Kidney epithelial cell (primary cell): Measurements from ENCODE around the gene SPATA7. TPM values are rescaled to one million over a fixed set of nuclear protein-coding genes. Genes with fewer than 3 reads are reported as not detected.
"Not testable (repeated sequence)": the region's sequence is repeated elsewhere in the genome, so short reads cannot be mapped to it uniquely, and the experiment has no call there.

Experiments used
- DNase-seq: peaks from one replicate; pipeline ENCODE4 v3.0.0-alpha.2; 2010; ENCODE audit warnings: low read depth
- H3K27me3 ChIP-seq: 2 replicates; pipeline ENCODE4 v1.6.0; 2011; ENCODE audit warnings: low read length; ENCODE audit not compliant: control insufficient read depth, insufficient read depth
- H3K36me3 ChIP-seq: 2 replicates; pipeline ENCODE4 v1.5.1; 2011; ENCODE audit warnings: low read length; ENCODE audit not compliant: control insufficient read depth, insufficient read depth
- H3K4me3 ChIP-seq: 2 replicates; pipeline ENCODE4 v1.5.1; 2011; ENCODE audit warnings: low read depth, mild to moderate bottlenecking, control low read depth, low read length
- total RNA-seq: library from RNA; depleted of rRNA; stranded (reverse); fragments of >200 nt; gene quantifications from 2 replicates; pipeline ENCODE4 v1.2.3, GENCODE V29; 2015
- TF ChIP-seq, protein P1 (sequence below): IDR thresholded peaks from 2 replicates; pipeline ENCODE4 v1.5.1; 2011; ENCODE audit warnings: mild to moderate bottlenecking, moderate library complexity, low read length, control low read depth, inconsistent platforms; ENCODE audit not compliant: insufficient read depth, poor library complexity, severe bottlenecking

SPATA7 gene
- total RNA-seq, 1 donor from 2014 or later, result 10.8 TPM

DNA sequence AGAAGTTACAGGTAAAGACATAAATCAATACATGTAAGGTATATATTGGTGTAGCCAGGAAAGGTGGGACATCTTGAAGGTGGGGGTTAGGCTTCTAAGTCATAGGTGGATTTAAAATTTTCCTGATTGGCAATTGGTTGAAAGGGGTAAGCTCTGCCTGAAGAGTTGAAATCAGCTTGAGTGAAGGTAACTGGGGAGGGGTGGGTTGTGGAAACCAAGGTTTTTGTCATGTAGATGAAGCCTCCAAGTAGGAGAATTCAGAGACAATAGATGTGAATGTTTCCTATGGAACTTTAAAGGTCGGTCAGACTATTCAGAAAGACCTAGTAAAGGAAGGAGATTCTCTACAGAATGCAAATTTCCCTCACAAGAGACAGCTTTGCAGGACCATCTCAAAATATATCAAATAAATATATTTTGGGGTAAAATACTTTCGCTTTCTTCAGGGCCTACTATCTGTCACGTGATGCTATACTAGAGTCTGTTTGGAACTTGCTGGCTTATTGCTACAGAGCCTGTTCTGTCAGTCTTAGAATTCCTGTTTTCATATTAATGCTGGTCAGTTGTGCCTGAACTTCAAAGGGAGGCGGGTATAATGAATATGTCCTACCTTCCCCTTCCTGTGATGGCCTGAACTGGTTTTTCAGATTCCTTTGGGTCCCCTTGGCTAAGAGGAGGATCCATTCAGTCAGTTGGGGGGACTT, 20.6 kb upstream of the SPATA7 start:
- H3K36me3 ChIP-seq, result no peaks in the 10 kb centered on the region
- TF ChIP-seq, protein P1, sequence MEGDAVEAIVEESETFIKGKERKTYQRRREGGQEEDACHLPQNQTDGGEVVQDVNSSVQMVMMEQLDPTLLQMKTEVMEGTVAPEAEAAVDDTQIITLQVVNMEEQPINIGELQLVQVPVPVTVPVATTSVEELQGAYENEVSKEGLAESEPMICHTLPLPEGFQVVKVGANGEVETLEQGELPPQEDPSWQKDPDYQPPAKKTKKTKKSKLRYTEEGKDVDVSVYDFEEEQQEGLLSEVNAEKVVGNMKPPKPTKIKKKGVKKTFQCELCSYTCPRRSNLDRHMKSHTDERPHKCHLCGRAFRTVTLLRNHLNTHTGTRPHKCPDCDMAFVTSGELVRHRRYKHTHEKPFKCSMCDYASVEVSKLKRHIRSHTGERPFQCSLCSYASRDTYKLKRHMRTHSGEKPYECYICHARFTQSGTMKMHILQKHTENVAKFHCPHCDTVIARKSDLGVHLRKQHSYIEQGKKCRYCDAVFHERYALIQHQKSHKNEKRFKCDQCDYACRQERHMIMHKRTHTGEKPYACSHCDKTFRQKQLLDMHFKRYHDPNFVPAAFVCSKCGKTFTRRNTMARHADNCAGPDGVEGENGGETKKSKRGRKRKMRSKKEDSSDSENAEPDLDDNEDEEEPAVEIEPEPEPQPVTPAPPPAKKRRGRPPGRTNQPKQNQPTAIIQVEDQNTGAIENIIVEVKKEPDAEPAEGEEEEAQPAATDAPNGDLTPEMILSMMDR, result no peak
- DNase-seq, result no peak
- H3K27me3 ChIP-seq, result no peaks in the 10 kb centered on the region
- H3K4me3 ChIP-seq, result no peak overlapping the region

DNA sequence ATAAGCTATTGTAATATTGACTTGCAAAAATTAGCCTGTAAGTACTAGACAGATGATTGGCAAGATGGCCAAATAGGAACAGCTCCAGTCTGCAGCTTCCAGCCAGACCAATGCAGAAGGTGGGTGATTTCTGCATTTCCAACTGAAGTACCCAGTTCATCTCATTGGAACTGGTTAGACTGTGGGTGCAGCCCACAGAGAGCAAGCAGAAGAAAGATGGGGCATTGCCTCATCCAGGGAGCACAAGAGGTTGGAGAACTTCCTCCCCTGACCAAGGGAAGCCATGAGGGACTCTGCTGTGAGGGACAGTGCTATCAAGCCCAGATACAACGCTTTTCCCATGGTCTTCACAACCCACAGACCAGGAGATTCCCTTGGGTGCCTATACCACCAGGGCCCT, 16.0 kb upstream of the SPATA7 start:
- H3K36me3 ChIP-seq, result no peaks in the 10 kb centered on the region
- H3K27me3 ChIP-seq, result no peaks in the 10 kb centered on the region
- no peak overlapping the region for H3K4me3 ChIP-seq
- TF ChIP-seq, protein P1, result no peak
- no peak for DNase-seq

DNA sequence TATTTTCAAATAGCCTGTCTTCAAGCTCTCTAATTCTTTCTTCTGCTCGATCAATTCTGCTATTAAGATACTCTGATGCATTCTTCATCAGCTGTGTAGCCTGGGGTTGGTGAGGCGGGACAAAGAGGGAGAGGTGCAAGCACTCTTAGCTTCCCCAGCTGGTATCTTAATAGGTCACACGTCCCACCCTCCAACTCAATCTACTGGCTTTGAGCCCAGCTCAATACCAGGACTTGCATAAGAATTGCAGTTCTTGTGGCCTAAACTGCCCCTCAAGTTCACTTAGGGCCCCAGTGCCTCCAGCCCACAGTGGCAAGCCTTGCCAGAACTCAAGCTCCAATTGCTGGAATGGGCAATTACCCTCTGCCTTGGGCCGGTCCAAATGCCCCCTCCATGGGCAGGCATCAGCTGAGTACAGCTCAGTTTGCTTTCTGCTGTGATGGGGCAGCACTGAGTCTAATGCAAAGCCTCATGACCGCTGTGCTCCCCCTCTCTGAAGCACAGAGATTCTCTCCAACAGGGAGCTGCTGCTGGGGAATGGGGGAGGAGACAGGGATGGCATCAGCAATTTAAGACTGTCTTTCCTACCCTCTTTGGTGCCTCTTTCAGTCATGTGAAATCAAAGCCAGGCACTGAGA, 5.6 kb upstream of the SPATA7 start:
- TF ChIP-seq, protein P1, result no peak
- no peak overlapping the region for H3K4me3 ChIP-seq
- H3K27me3 ChIP-seq, result no peaks in the 10 kb centered on the region
- H3K36me3 ChIP-seq, result no peaks in the 10 kb centered on the region
- DNase-seq, result no peak

DNA sequence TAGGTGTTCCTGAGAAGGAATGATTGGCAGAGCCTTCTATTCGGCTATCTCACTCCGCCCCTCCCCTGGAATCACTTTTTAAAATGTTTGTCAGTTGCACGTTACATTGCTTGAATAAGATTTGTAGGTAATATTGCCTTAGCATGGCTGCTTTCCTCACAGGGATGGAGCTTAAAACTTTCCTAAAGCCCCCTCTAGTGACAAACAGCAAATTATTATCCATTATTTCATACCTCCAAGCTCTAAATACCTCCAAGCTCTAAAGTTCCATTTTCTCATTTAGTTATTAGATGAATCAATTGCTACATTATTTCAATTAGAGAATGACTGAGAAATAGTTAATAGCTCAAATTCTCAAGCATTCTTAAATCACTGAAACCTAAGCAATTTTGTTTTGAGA, 5.1 kb upstream of the SPATA7 start:
- no peak for DNase-seq
- Histone ChIP-seq H3K4me3 (no peak overlapping the region), H3K27me3 (no peaks in the 10 kb centered on the region), H3K36me3 (no peaks in the 10 kb centered on the region)
- TF ChIP-seq, protein P1, result peak; percentile 17

DNA sequence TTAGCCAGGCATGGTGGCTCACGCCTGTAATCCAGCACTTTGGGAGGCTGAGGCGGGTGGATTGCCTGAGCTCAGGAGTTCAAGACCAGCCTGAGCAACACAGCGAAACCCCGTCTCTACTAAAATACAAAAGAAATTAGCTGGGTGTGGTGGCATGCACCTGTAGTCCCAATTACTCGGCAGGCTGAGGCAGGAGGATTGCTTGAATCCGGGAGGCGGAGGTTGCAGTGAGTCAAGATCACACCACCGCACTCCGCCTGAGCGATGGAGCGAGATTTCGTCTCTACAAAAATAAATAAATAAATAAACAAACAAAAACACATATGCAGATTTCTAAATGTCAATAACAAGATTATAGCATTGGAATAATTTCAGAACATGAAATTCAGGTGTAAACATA, 3.8 kb upstream of the SPATA7 start:
- H3K4me3 ChIP-seq, DNase-seq, H3K27me3 ChIP-seq, H3K36me3 ChIP-seq: not testable (repeated sequence)

DNA sequence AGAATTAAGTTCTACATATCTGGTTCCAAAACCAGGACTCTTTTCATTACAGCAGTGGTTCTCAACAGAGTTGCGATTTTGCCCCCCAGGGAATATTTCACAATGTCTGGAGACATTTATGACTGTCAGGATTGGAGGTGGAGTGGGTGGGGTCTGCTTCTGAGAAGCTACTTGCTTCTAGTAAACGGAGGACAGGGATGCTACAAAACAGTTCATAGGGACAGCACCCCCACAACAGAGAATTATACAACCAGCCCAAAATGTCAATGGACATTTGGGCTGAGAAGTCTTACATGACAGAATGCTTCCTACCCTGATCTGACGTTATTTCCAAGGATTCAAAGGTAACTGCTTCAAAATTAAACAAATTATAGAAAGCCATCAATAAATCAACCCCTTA, 739 bp upstream of the SPATA7 start:
- DNase-seq, result no peak
- H3K36me3 ChIP-seq, result no peaks in the 10 kb centered on the region
- TF ChIP-seq, protein P1, result no peak
- no peaks in the 10 kb centered on the region for H3K27me3 ChIP-seq
- peak overlapping the region; percentile 97 for H3K4me3 ChIP-seq
